ENCODE data around the gene SPATA20. TPM values are rescaled to one million over a fixed set of nuclear protein-coding genes. Genes with fewer than 3 reads are reported as not detected.

SPATA20 gene
- total and polyA plus RNA-seq, 2 experiments from 2014 or later = 89.9 to 146 TPM

- no peak overlapping the region for H2AFZ ChIP-seq
- no peak overlapping the region for H3K27ac ChIP-seq
- no peaks in the 10 kb centered on the region for H3K9me2 ChIP-seq (ENCODE audit: insufficient read depth)
- no peak overlapping the region for H3K4me2 ChIP-seq (ENCODE audit: unreplicated experiment)
- no peaks in the 10 kb centered on the region for H4K20me1 ChIP-seq (ENCODE audit: insufficient read depth)
- H3K9ac ChIP-seq = no peak overlapping the region
- peaks cover 15% of the 10 kb centered on the region for H3K4me1 ChIP-seq (ENCODE audit: insufficient read depth)
- in situ Hi-C loops (cut with MboI) = loop anchor here (5.0 kb wide), 1 partner anchor 151 kb away; no protein-coding TSS in a partner anchor
- H3K4me3 ChIP-seq = no peak overlapping the region
- 49 to 53% methylated on average over 4 of the region's 4 CpGs for WGBS, 2 experiments (ENCODE audit: low coverage in 1 of 2, low lambda C conversion rate in 2 of 2, missing lambda C conversion rate in 2 of 2)
- no peak for DNase-seq
- peaks cover 15% of the 10 kb centered on the region for H3K79me2 ChIP-seq (ENCODE audit: insufficient read depth)
- no peaks in the 10 kb centered on the region for H3K9me3 ChIP-seq (ENCODE audit: low read depth)
- no peaks in the 10 kb centered on the region for H3K36me3 ChIP-seq (ENCODE audit: low read depth)
- H3F3A ChIP-seq (ENCODE audit: insufficient read depth) = no peaks in the 10 kb centered on the region
- TF ChIP-seq EZH2 (IDR thresholded peaks at IDR 0.05; ENCODE audit: insufficient read depth, poor library complexity, severe bottlenecking) = no peak
- no peak for TF ChIP-seq EZH2phosphoT487 (IDR thresholded peaks at IDR 0.05; ENCODE audit: insufficient read depth, low read depth)
- H3K27me3 ChIP-seq (replicated peaks; ENCODE audit: insufficient read depth) = no peaks in the 10 kb centered on the region
Measured at GRCh38 chr17:50546701-50547034, 306 bp upstream of the SPATA20 start.

- H3K4me2 ChIP-seq (ENCODE audit: unreplicated experiment) = peak overlapping the region; percentile 96
- no peaks in the 10 kb centered on the region for H4K20me1 ChIP-seq (ENCODE audit: insufficient read depth)
- H3K36me3 ChIP-seq (ENCODE audit: low read depth) = no peaks in the 10 kb centered on the region
- H3K9ac ChIP-seq = peak overlapping the region; percentile 85
- peak; percentile 43 for DNase-seq
- H3F3A ChIP-seq (ENCODE audit: insufficient read depth) = no peaks in the 10 kb centered on the region
- no peaks in the 10 kb centered on the region for H3K27me3 ChIP-seq (replicated peaks; ENCODE audit: insufficient read depth)
- no peak overlapping the region for H3K27ac ChIP-seq
- H3K4me3 ChIP-seq = peak overlapping the region; percentile 81
- no peaks in the 10 kb centered on the region for H3K9me3 ChIP-seq (ENCODE audit: low read depth)
- peaks cover 10% of the 10 kb centered on the region for H3K4me1 ChIP-seq (ENCODE audit: insufficient read depth)
- peaks cover 15% of the 10 kb centered on the region for H3K79me2 ChIP-seq (ENCODE audit: insufficient read depth)
- WGBS, 2 experiments (ENCODE audit: low coverage in 1 of 2, low lambda C conversion rate in 2 of 2, missing lambda C conversion rate in 2 of 2) = 33 to 41% methylated on average over 3 to 5 of the region's 5 CpGs
- no peaks in the 10 kb centered on the region for H3K9me2 ChIP-seq (ENCODE audit: insufficient read depth)
- in situ Hi-C loops (cut with MboI) = loop anchor here (5.0 kb wide), 1 partner anchor 150 kb away; no protein-coding TSS in a partner anchor
- TF ChIP-seq EZH2phosphoT487 (IDR thresholded peaks at IDR 0.05; ENCODE audit: insufficient read depth, low read depth) (no peak), EZH2 (IDR thresholded peaks at IDR 0.05; ENCODE audit: insufficient read depth, poor library complexity, severe bottlenecking) (no peak)
- peak overlapping the region; percentile 81 for H2AFZ ChIP-seq
Measured at GRCh38 chr17:50547736-50548083, 736 bp downstream of the SPATA20 start.

- Histone ChIP-seq H3K9ac (no peak overlapping the region), H3K4me3 (no peak overlapping the region), H3K9me2 (ENCODE audit: insufficient read depth) (no peaks in the 10 kb centered on the region), H4K20me1 (ENCODE audit: insufficient read depth) (no peaks in the 10 kb centered on the region), H3K9me3 (ENCODE audit: low read depth) (no peaks in the 10 kb centered on the region), H3K36me3 (ENCODE audit: low read depth) (no peaks in the 10 kb centered on the region), H3K79me2 (ENCODE audit: insufficient read depth) (peaks cover 15% of the 10 kb centered on the region), H3K27me3 (replicated peaks; ENCODE audit: insufficient read depth) (no peaks in the 10 kb centered on the region), H3K4me1 (ENCODE audit: insufficient read depth) (peaks cover 6% of the 10 kb centered on the region; the same call in 1 of the 2 replicates), H3K27ac (no peak overlapping the region), H3K4me2 (ENCODE audit: unreplicated experiment) (no peak overlapping the region), H2AFZ (no peak overlapping the region), H3F3A (ENCODE audit: insufficient read depth) (no peaks in the 10 kb centered on the region)
- WGBS, 2 experiments (ENCODE audit: low coverage in 1 of 2, low lambda C conversion rate in 2 of 2, missing lambda C conversion rate in 2 of 2) = 84 to 88% methylated on average over 17 to 18 of the region's 18 CpGs
- in situ Hi-C loops (cut with MboI) = loop anchor here (5.0 kb wide), 1 partner anchor 148 kb away; no protein-coding TSS in a partner anchor
- TF ChIP-seq EZH2phosphoT487 (IDR thresholded peaks at IDR 0.05; ENCODE audit: insufficient read depth, low read depth) (no peak), EZH2 (IDR thresholded peaks at IDR 0.05; ENCODE audit: insufficient read depth, poor library complexity, severe bottlenecking) (no peak)
- no peak for DNase-seq
Measured at GRCh38 chr17:50548831-50549230, 1.9 kb downstream of the SPATA20 start.

GRCh38 chr17:50549256-50549941 lies 2.4 kb downstream of the SPATA20 start:
- Histone ChIP-seq H3K9me2 (ENCODE audit: insufficient read depth) (no peaks in the 10 kb centered on the region), H3K27ac (no peak overlapping the region), H2AFZ (no peak overlapping the region), H3K27me3 (replicated peaks; ENCODE audit: insufficient read depth) (no peaks in the 10 kb centered on the region), H4K20me1 (ENCODE audit: insufficient read depth) (no peaks in the 10 kb centered on the region), H3K79me2 (ENCODE audit: insufficient read depth) (peaks cover 15% of the 10 kb centered on the region), H3F3A (ENCODE audit: insufficient read depth) (no peaks in the 10 kb centered on the region), H3K4me2 (ENCODE audit: unreplicated experiment) (no peak overlapping the region), H3K36me3 (ENCODE audit: low read depth) (no peaks in the 10 kb centered on the region), H3K4me3 (no peak overlapping the region), H3K9me3 (ENCODE audit: low read depth) (no peaks in the 10 kb centered on the region), H3K9ac (no peak overlapping the region), H3K4me1 (ENCODE audit: insufficient read depth) (peaks cover 6% of the 10 kb centered on the region; the same call in 1 of the 2 replicates)
- WGBS, 2 experiments (ENCODE audit: low coverage in 1 of 2, low lambda C conversion rate in 2 of 2, missing lambda C conversion rate in 2 of 2) = 94 to 97% methylated on average over 19 of the region's 19 CpGs
- no peak for DNase-seq
- in situ Hi-C loops (cut with MboI) = loop anchor here (5.0 kb wide), 1 partner anchor 148 kb away; no protein-coding TSS in a partner anchor
- TF ChIP-seq EZH2phosphoT487 (IDR thresholded peaks at IDR 0.05; ENCODE audit: insufficient read depth, low read depth) = no peak
- TF ChIP-seq EZH2 (IDR thresholded peaks at IDR 0.05; ENCODE audit: insufficient read depth, poor library complexity, severe bottlenecking) = no peak
